OCI-LY7 (cell line): ENCODE measurements around the gene HS3ST4. TPM values are rescaled to one million over a fixed set of nuclear protein-coding genes. Genes with fewer than 3 reads are reported as not detected.

Source experiments
- BruUV-seq: library from RNA; stranded (reverse); fragments of 400-500 nt; replicated peaks from 2 replicates; lab custom pipeline; 2021; lab: Mats Ljungman, UMichigan
- CTCF ChIA-PET: fragments of 300-600 bp; sonication (Branson Sonifier 250); formaldehyde crosslinking; loops from one replicate; lab custom pipeline; 2022; ENCODE audit warnings: antibody characterized with exemption; ENCODE audit not compliant: unreplicated experiment; lab: Charles Lee
- POLR2A ChIA-PET: fragments of 300-600 bp; sonication (Branson Sonifier 250); formaldehyde crosslinking; loops from one replicate; lab custom pipeline; 2022; ENCODE audit warnings: antibody characterized with exemption; lab: Charles Lee
- DNase-seq: peaks from one replicate; pipeline ENCODE4 v3.0.0-alpha.2; 2015; ENCODE audit warnings: low spot score
- H2AFZ ChIP-seq: fragments of 200-600 bp; sonication (generic), shearing (Covaris generic); 2 replicates; pipeline ENCODE4 v1.6.1; 2014; ENCODE audit warnings: mild to moderate bottlenecking, antibody characterized with exemption, low read length, moderate library complexity
- H3K27ac ChIP-seq: fragments of 200-600 bp; sonication (generic); 2 replicates; pipeline ENCODE4 v1.5.1; 2014; ENCODE audit warnings: mixed run types, low read depth, mild to moderate bottlenecking, moderate library complexity, low read length, inconsistent platforms; ENCODE audit not compliant: poor library complexity, severe bottlenecking
- H3K36me3 ChIP-seq: fragments of 200-600 bp; sonication (generic); 2 replicates; pipeline ENCODE4 v1.6.1; 2014; ENCODE audit warnings: mild to moderate bottlenecking, antibody characterized with exemption, low read length, moderate library complexity, mixed read lengths; ENCODE audit not compliant: insufficient read depth
- H3K4me1 ChIP-seq: fragments of 200-600 bp; sonication (generic); 2 replicates; pipeline ENCODE4 v1.5.1; 2014; ENCODE audit warnings: mild to moderate bottlenecking, low read length; ENCODE audit not compliant: insufficient read depth, poor library complexity, severe bottlenecking
- H3K4me2 ChIP-seq: fragments of 200-600 bp; sonication (generic); 2 replicates; pipeline ENCODE4 v1.6.1; 2014; ENCODE audit warnings: mild to moderate bottlenecking, low read length
- H3K4me3 ChIP-seq: fragments of 200-600 bp; sonication (generic); 2 replicates; pipeline ENCODE4 v1.5.1; 2014; ENCODE audit warnings: mild to moderate bottlenecking, low read depth, low read length; ENCODE audit not compliant: poor library complexity, severe bottlenecking
- H3K79me2 ChIP-seq: fragments of 200-600 bp; sonication (generic); 2 replicates; pipeline ENCODE4 v1.6.1; 2016; ENCODE audit warnings: low read depth, mild to moderate bottlenecking, low read length, moderate library complexity, mixed read lengths; ENCODE audit not compliant: insufficient read depth
- H3K9me2 ChIP-seq: fragments of 200-600 bp; sonication (generic); 2 replicates; pipeline ENCODE4 v1.6.1; 2016; ENCODE audit warnings: mild to moderate bottlenecking, low read length, mixed read lengths; ENCODE audit not compliant: insufficient read depth
- H3K9me3 ChIP-seq: fragments of 200-600 bp; sonication (generic); 2 replicates; pipeline ENCODE4 v1.6.1; 2014; ENCODE audit warnings: mild to moderate bottlenecking, mixed run types, low read length, mixed read lengths
- H4K20me1 ChIP-seq: fragments of 200-600 bp; sonication (generic); 2 replicates; pipeline ENCODE4 v1.6.1; 2014; ENCODE audit warnings: mild to moderate bottlenecking, antibody characterized with exemption, low read length, moderate library complexity, mixed read lengths; ENCODE audit not compliant: insufficient read depth
- CTCF ChIP-seq: fragments of 200-600 bp; sonication (generic); conservative IDR thresholded peaks from 2 replicates; pipeline ENCODE4 v1.5.1; 2014; ENCODE audit warnings: mild to moderate bottlenecking, antibody characterized with exemption, low read length, moderate library complexity, mixed read lengths
- EZH2phosphoT487 ChIP-seq: fragments of 200-600 bp; sonication (generic); IDR thresholded peaks from 2 replicates; pipeline ENCODE4 v1.6.1; 2018; ENCODE audit warnings: low read depth, borderline replicate concordance, mild to moderate bottlenecking, mixed run types, antibody characterized with exemption, low read length, moderate library complexity, mixed read lengths
- intact Hi-C: fragments of 100-400 bp; cut with micrococcal nuclease; formaldehyde crosslinking; loops from one replicate; pipeline ENCODE4 v1.10.0; 2022; ENCODE audit not compliant: unreplicated experiment
- total RNA-seq, 2 experiments: library from RNA; depleted of rRNA in 1 of 2; stranded (reverse); fragments of >200 nt in 1 of 2; shearing (Covaris generic) in 1 of 2; gene quantifications; 2 replicates each; pipeline ENCODE4 v1.2.3, GENCODE V29; 2014 to 2022

Gene HS3ST4
- total RNA-seq, 2 experiments from 2014 or later, result not detected

DNA sequence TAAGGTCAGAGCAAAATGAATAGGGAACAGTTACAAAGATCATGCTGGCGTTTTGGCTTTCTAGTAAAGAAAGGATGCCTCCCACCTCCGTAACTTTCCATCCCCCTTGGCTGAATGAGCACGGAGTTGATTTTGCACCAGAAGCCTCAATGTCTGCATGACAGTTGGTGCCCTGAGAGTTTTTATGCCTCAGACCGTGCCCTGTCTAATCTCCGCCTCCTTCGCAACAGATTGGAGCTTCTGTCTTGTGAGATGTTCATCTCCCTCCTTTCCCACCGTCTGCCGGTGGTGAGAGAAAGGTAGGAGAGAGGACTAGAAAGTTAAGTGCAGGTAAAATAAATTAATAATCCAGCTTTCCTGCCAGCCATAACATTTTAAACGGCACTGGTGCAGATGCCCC lies 1.9 kb downstream of the HS3ST4 start:
- no peaks in the 10 kb centered on the region for H3K79me2 ChIP-seq
- H3K4me3 ChIP-seq, result no peak overlapping the region
- no peaks in the 10 kb centered on the region for H3K36me3 ChIP-seq
- no peaks in the 10 kb centered on the region for H4K20me1 ChIP-seq
- H3K9me2 ChIP-seq, result no peaks in the 10 kb centered on the region
- ChIA-PET POLR2A (no interaction called here), CTCF (no interaction called here)
- no peak overlapping the region for H3K27ac ChIP-seq
- no peak overlapping the region for H2AFZ ChIP-seq
- H3K4me1 ChIP-seq, result no peaks in the 10 kb centered on the region
- H3K9me3 ChIP-seq, result no peaks in the 10 kb centered on the region
- no peak for TF ChIP-seq EZH2phosphoT487
- no peak for TF ChIP-seq CTCF
- no TSS peak for BruUV-seq
- no peak overlapping the region for H3K4me2 ChIP-seq
- no peak for DNase-seq
- intact Hi-C loops, result no loop called here

DNA sequence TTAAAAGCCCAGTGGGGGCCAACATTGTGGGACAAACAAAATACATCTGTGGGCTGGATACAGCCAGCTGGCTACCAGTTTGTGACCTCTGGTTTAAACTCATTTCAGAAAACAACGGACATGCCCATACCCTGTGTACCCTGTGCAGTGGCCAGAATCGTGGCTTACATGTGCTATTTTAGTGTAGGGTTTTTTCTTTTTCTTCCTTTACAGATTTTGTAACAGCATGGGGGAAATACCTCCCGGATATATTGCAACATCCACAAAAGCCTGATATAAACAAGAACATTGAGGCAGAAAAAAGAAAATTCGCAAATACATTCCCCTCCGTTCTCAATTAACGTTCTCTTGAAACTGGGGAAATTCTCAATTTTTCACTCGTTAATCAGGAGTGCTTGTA lies 7.3 kb downstream of the HS3ST4 start:
- no TSS peak for BruUV-seq
- H3K79me2 ChIP-seq, result no peaks in the 10 kb centered on the region
- H2AFZ ChIP-seq, result no peak overlapping the region
- ChIA-PET POLR2A (interaction anchor here (0.9 kb wide), 1 partner anchor 65 kb away, joined by 3 read pairs; no protein-coding TSS in a partner anchor), CTCF (no interaction called here)
- H3K4me3 ChIP-seq, result no peak overlapping the region
- no peak for DNase-seq
- no peaks in the 10 kb centered on the region for H3K4me1 ChIP-seq
- no peaks in the 10 kb centered on the region for H3K9me2 ChIP-seq
- no peaks in the 10 kb centered on the region for H4K20me1 ChIP-seq
- no peak overlapping the region for H3K4me2 ChIP-seq
- no peak for TF ChIP-seq EZH2phosphoT487
- no peak for TF ChIP-seq CTCF
- H3K9me3 ChIP-seq, result no peaks in the 10 kb centered on the region
- H3K27ac ChIP-seq, result no peak overlapping the region
- intact Hi-C loops, result no loop called here
- no peaks in the 10 kb centered on the region for H3K36me3 ChIP-seq

DNA sequence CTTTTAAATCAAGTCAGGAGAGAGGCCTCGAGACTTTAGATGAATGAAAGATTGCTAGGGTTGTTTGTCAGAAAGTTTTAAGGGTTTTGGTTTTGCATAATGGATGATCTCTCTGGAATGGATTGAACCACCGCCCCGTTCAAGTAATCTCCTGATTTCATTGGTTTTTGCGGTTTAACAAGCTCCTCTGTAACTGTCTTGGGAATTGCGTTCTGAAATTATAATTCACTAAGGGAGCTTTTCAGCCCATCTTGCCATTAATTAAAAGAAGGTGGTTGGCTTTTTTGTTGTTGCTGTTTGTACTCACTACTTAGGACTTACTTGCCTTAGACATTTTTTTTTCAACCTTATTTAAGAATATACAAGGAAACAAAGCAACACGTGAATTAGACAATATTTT lies 8.8 kb downstream of the HS3ST4 start:
- Histone ChIP-seq H3K36me3 (no peaks in the 10 kb centered on the region), H3K4me3 (no peak overlapping the region), H3K9me2 (no peaks in the 10 kb centered on the region), H3K4me1 (no peaks in the 10 kb centered on the region), H3K79me2 (no peaks in the 10 kb centered on the region), H2AFZ (no peak overlapping the region), H3K27ac (no peak overlapping the region), H4K20me1 (no peaks in the 10 kb centered on the region), H3K9me3 (no peaks in the 10 kb centered on the region), H3K4me2 (no peak overlapping the region)
- CTCF ChIA-PET, result no interaction called here
- intact Hi-C loops, result no loop called here
- POLR2A ChIA-PET, result no interaction called here
- TF ChIP-seq CTCF (no peak), EZH2phosphoT487 (no peak)
- no peak for DNase-seq
- no TSS peak for BruUV-seq
